Tibial nerve (tissue), 3 donors: ENCODE data around the gene MC1R.

Source experiments
- CTCF ChIP-seq, 5 experiments: fragments of 200-600 bp in 3 of 5; fragments of 450-650 bp in 2 of 5; sonication (generic) in 3 of 5; IDR thresholded peaks; one replicate each; pipeline ENCODE4 v1.5.1; 2016 to 2019; ENCODE audit warnings: antibody characterized with exemption in 5 of 5, mild to moderate bottlenecking in 3 of 5, moderate library complexity in 2 of 5
- POLR2A ChIP-seq, 2 donors: fragments of 450-650 bp; IDR thresholded peaks; one replicate each; pipeline ENCODE4 v1.6.1; 2017; ENCODE audit warnings: antibody characterized with exemption in 2 of 2, mild to moderate bottlenecking in 2 of 2, moderate library complexity in 2 of 2

- TF ChIP-seq CTCF (IDR thresholded peaks at IDR 0.05) (no peak), POLR2A (IDR thresholded peaks at IDR 0.05) (no peak)
Measured at GRCh38 chr16:89869911-89870310, 48.8 kb upstream of the MC1R start.
